Tibial artery (tissue), 4 donors: Measurements from ENCODE around the gene PTH1R.

Experiments
- DNase-seq, 2 donors: peaks; one replicate each; pipeline ENCODE4 v3.0.0-alpha.2; 2019
- H3K27ac ChIP-seq, 2 donors: fragments of 200-600 bp; sonication (generic) in 1 of 2; 1 replicate in 1 of 2; 2 replicates in 1 of 2; pipeline ENCODE4 v1.5.1; 2018 to 2019; ENCODE audit warnings: mild to moderate bottlenecking in 1 of 2
- H3K27me3 ChIP-seq, 2 donors: fragments of 200-600 bp; sonication (generic) in 1 of 2; one replicate each; pipeline versions ENCODE4 v1.5.1 to v1.6.0; 2016 to 2019
- H3K36me3 ChIP-seq, 3 donors: fragments of 200-600 bp; sonication (generic) in 2 of 3; one replicate each; pipeline ENCODE4 v1.5.1; 2016 to 2019; ENCODE audit warnings: mild to moderate bottlenecking in 2 of 3
- H3K4me1 ChIP-seq, 4 donors: fragments of 200-600 bp; sonication (generic) in 2 of 4; 1 replicate in 3 of 4; 2 replicates in 1 of 4; pipeline ENCODE4 v1.5.1; 2016 to 2019
- H3K4me3 ChIP-seq, 2 donors: fragments of 200-600 bp; sonication (generic) in 1 of 2; 1 replicate in 1 of 2; 2 replicates in 1 of 2; pipeline ENCODE4 v1.5.1; 2018 to 2019; ENCODE audit warnings: mild to moderate bottlenecking in 2 of 2
- H3K9me3 ChIP-seq, 3 donors: fragments of 200-600 bp; sonication (generic) in 1 of 3; one replicate each; pipeline ENCODE4 v1.5.1; 2016 to 2019
- CTCF ChIP-seq, 2 experiments: fragments of 200-600 bp in 1 of 2; fragments of 450-650 bp in 1 of 2; IDR thresholded peaks; one replicate each; pipeline ENCODE4 v1.5.1; 2017 to 2019; ENCODE audit warnings: antibody characterized with exemption in 2 of 2, mild to moderate bottlenecking in 1 of 2, moderate library complexity in 1 of 2
- intact Hi-C: fragments of 100-400 bp; cut with DNase I; formaldehyde crosslinking; loops from one replicate; pipeline ENCODE4 v1.15.0; 2023; ENCODE audit warnings: low total_unique reads

Gene PTH1R

GRCh38 chr3:46928282-46928681 is 50.8 kb downstream of the PTH1R start:
- Histone ChIP-seq H3K27me3 (no peaks in the 10 kb centered on the region), H3K27ac (peak overlapping the region; percentile 80 to 85), H3K36me3 (peaks cover 14 to 31% (median 24%) of the 10 kb centered on the region in 3 donors), H3K9me3 (no peaks in the 10 kb centered on the region), H3K4me1 (peaks cover 0 to 97% (median 84%) of the 10 kb centered on the region in 4 donors), H3K4me3 (no peak overlapping the region)
- no peak for TF ChIP-seq CTCF (IDR thresholded peaks at IDR 0.05)
- intact Hi-C loops: loop anchor here (10.0 kb wide), 1 partner anchor 397 kb away; no protein-coding TSS in a partner anchor
- peak in 1 of 2 donors; percentile 11 for DNase-seq

- DNase-seq: peak; percentile 16 to 66
- no peak for TF ChIP-seq CTCF (IDR thresholded peaks at IDR 0.05)
- H3K27ac ChIP-seq: peak overlapping the region; percentile 80 to 85
- peaks cover 10 to 20% (median 13%) of the 10 kb centered on the region in 3 donors for H3K36me3 ChIP-seq
- no peaks in the 10 kb centered on the region for H3K9me3 ChIP-seq
- intact Hi-C loops: loop anchor here (10.0 kb wide), 1 partner anchor 395 kb away; no protein-coding TSS in a partner anchor
- no peak overlapping the region for H3K4me3 ChIP-seq
- no peaks in the 10 kb centered on the region for H3K27me3 ChIP-seq
- H3K4me1 ChIP-seq: peaks cover 4 to 98% (median 86%) of the 10 kb centered on the region in 4 donors
These were observed 51.8 kb downstream of the PTH1R start for GRCh38 chr3:46929324-46929723.

GRCh38 chr3:46930166-46930944 is 52.8 kb downstream of the PTH1R start:
- Histone ChIP-seq H3K27me3 (no peaks in the 10 kb centered on the region), H3K36me3 (peaks cover 0 to 10% (median 3%) of the 10 kb centered on the region in 3 donors), H3K27ac (peak overlapping the region; percentile 80 to 85), H3K4me1 (peaks cover 6 to 100% (median 96%) of the 10 kb centered on the region in 4 donors), H3K4me3 (no peak overlapping the region), H3K9me3 (no peaks in the 10 kb centered on the region)
- TF ChIP-seq CTCF (IDR thresholded peaks at IDR 0.05): no peak
- intact Hi-C loops: no loop called here
- DNase-seq: peak; percentile 35 to 65

- peak; percentile 12 to 63 for DNase-seq
- no peak for TF ChIP-seq CTCF (IDR thresholded peaks at IDR 0.05)
- intact Hi-C loops: no loop called here
- Histone ChIP-seq H3K27me3 (no peaks in the 10 kb centered on the region), H3K36me3 (peaks cover 0 to 7% (median 0%) of the 10 kb centered on the region in 3 donors), H3K4me1 (peaks cover 6 to 100% (median 96%) of the 10 kb centered on the region in 4 donors), H3K9me3 (no peaks in the 10 kb centered on the region), H3K4me3 (no peak overlapping the region), H3K27ac (peak overlapping the region; percentile 80 to 85)
These were observed 53.5 kb downstream of the PTH1R start for GRCh38 chr3:46930945-46931403.

GRCh38 chr3:46931631-46932331 is 54.3 kb downstream of the PTH1R start:
- H3K27me3 ChIP-seq: no peaks in the 10 kb centered on the region
- peaks cover 0 to 3% (median 0%) of the 10 kb centered on the region in 3 donors for H3K36me3 ChIP-seq
- no peaks in the 10 kb centered on the region for H3K9me3 ChIP-seq
- H3K4me3 ChIP-seq: no peak overlapping the region
- peak overlapping the region; percentile 80 to 85 for H3K27ac ChIP-seq
- peaks cover 6 to 100% (median 96%) of the 10 kb centered on the region in 4 donors for H3K4me1 ChIP-seq
- peak; percentile 53 to 74 for DNase-seq
- no peak for TF ChIP-seq CTCF (IDR thresholded peaks at IDR 0.05)
- intact Hi-C loops: no loop called here
